GM19372 (cell line): ENCODE results near the gene CIAO2B.
"Not testable (repeated sequence)": the region's sequence is repeated elsewhere in the genome, so short reads cannot be mapped to it uniquely, and the experiment has no call there.

Source experiments
- ATAC-seq: cut with Tn5 transposase; IDR thresholded peaks from one replicate; pipeline ENCODE4 v1.9.1; 2021; ENCODE audit warnings: mild to moderate bottlenecking, low read depth, moderate library complexity; ENCODE audit not compliant: unreplicated experiment

The CIAO2B gene

DNA sequence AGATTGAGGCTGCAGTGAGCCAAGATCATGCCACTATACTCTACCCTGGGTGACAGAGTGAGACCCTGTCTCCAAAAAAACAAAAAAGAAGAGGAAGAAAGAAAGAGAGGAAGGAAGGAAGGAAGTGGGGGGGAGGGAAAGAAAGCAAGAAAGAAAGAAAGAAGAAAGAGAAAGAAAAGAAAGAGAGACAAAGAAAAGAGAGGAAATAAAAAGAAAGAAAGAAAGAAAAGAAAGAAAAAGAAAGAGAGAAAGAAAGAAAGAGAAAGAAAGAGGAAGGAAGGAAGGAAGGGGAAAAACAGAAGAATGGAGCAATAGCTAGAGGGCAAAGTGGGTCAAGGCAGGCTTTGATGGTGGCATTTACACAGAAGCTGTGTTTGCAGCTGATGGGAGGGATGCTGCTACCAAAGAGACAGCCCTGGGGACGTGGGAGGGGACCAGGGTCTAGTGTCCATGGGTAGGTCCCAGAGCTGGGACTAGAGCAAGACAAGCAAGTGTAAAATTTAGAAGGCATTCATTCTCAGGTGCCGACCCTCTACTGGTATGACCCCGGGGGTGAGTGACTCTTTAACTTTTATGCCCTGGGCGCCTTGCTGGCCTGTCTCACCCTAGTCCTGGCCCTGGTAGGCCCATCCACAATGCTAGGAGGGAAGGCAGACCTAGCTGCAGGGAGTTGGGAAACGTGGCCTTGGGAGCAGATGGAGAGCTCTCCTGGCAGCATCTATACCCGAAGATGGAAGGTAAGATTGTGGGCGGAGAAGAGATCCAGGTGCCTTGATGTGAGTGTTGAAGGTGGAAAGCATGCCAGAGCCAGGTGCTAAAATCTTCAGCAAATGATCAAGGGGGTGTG lies 24.9 kb upstream of the CIAO2B start:
- no peak for ATAC-seq

DNA sequence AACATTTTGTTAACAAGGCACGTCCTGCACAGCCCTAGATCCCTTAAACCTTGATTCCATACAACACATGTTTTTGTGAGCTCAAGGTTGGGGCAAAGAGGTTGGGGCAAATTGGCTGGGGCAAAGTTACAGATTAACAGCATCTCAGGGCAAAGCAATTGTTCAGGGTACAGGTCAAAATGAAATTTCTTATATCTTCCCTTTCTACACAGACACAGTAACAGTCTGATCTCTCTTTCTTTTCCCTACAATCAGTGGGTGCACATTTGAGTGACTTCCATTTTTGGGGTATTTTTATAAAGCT lies 21.9 kb upstream of the CIAO2B start:
- ATAC-seq: not testable (repeated sequence)

DNA sequence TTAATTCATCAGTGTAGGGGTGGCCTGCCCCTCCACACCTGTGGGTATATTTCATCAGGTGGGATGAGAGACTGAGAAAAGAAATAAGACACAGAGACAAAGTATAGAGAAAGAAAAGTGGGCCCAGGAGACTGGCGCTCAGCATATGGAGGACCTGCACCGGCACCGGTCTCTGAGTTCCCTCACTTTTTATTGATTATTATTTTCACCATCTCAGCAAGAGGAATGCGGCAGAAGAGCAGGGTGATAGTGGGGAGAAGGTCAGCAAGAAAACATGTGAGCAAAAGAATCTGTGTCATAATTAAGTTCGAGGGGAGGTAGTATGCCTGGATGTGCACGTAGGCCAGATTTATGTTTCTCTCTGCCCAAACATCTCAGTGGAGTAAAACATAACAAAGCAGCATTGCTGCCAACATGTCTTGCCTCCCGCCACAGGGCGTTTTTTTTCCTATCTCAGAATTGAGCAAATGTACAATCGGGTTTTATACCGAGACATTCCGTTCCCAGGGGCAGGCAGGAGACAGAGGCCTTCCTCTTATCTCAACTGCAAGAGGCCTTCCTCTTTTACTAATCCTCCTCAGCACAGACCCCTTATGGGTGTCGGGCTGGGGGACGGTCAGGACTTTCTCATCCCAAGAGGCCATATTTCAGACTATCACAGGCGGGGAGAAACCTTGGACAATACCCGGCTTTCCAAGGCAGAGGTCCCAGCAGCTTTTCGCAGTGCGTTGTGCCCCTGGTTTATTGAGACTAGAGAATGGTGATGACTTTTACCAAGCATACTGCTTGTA lies 21.4 kb upstream of the CIAO2B start:
- not testable (repeated sequence) for ATAC-seq

DNA sequence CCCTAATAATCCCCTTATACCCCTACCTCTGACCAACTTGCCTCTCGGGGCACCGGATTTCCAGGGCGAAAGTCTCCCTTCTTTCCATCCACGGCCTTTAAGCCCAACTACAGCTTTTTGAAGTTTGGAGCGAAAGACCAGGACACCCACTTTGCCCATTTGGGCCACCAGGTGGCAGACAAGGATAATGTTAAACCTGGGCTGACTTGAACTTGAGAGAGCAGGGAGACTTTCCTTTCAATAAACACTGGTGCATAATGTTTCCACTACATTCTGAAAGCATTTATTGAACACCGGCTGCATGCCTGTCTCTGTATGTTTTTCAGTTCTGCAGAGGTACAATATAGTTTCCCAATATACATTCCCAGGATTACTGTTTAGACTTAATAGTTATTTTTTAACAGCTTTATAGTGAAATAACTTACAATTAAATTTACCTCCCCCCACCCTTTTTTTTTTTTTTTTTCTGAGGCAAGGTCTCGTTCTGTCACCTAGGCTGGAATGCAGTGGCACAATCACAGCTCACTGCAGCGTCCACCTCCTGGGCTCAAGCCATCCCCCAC lies 20.0 kb upstream of the CIAO2B start:
- ATAC-seq: no peak

DNA sequence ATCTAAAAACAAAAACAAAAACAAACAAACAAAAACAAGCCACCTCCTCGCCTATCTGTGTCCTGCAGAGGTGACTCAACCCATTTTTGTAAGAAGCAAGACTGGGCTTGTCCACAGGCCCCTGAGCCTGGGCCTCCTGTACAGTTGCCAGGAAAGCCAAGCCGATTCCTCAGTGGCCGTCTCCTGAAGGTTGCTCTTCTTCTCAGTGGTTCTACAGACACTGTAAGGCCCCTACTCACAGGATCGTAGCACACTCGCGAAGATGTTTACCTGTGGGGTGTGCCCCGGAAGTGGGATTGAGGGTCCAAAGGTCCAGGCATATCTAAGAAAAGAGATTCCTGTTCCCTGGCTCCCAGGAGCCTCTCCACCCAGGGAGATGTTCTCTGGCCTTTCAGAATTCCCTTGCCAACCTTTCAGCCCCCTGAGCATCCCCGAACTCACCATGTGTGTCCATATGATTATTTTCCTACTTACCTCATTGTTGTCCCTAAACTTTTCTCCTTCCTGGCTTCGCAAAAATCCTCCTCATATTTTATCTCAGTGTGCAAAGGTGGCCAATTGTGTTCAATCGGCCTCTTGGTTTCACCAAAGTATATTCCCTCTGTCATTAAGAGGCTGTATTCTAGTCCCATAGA lies 19.4 kb upstream of the CIAO2B start:
- ATAC-seq: no peak

DNA sequence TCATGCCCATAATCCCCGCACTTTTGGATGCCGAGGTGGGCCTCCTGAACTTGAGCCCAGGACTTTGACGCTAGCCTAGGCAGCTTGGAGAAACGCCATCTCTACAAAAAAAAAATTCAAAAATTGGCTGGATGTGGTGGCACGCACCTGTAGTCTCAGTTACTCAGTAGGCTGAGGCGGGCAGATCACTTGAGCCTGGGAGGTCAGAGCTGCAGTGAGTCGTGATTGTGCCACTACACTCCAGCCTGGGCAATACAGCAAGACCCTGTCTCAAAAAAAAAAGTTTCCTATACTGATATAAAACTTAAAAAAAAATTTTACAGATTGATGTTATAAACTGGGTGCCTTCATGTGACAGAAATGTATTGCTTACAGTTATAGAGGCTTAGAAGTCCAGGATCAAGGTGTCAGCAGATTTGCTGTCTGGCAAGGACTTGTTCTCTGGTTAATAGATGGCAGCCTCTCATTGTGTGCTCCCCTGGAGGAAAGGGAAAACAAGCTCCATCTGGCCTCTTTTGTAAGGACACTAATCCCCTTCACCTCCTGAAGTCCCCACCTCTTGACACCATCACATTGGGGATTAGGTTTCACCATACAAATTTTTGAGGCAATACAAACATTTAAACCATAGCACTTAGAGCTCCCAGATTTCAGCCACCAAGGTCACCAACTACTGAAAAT lies 18.4 kb upstream of the CIAO2B start:
- ATAC-seq: no peak

DNA sequence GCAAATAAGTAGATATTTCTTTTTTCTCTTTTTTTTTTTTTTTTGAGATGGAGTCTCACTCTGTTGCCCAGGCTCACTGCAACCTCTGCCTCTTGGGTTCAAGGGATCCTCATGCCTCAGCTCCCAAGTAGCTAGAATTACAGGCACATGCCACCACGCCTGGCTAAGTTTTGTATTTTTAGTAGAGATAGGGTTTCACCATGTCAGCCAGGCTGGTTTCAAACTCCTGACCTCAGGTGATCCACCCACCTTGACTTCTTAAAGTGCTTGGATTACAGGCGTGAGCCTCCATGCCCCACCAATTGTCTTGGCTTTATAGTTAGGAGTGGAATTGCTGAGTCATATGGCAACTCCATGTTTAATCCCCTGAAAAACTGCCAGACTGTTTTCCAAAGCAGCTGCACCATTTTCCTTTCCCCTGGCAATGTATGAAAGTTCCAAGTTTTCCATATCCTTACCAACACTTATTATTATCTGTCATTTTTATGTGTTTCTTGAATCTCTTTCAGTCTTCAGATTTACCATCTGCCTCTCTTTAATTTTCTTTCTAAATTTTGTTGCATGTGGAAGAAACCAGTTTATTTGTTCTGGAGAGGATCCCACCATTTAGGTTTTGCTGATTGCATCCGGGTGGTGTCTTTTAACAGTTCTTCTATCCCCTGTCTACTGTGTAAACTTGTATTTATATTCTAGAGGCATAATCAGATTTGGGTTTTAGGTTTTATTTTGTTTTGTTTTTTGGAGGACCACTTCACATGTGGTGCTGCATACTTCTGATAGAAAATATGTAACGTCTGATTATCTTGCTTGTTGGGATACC lies 17.0 kb upstream of the CIAO2B start:
- no peak for ATAC-seq

DNA sequence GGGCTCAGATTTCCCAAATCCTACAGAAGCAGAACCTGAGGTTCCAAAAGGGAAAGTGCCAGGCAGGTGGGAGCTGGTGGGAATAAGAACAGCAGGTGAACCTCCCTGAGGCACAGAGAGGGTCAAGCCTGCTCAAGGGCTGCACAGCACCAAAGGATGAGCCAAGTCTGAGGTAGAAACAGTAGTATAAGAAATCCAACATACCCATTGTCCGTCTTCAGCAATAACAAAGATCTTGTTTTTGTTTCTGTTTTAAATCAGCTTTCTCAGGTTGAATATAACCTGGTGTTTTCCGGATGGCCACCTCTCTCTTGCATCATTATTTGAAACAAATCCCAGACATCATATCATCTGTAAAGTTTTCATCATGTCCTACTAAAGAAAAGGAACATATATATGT lies 16.2 kb upstream of the CIAO2B start:
- ATAC-seq: no peak

DNA sequence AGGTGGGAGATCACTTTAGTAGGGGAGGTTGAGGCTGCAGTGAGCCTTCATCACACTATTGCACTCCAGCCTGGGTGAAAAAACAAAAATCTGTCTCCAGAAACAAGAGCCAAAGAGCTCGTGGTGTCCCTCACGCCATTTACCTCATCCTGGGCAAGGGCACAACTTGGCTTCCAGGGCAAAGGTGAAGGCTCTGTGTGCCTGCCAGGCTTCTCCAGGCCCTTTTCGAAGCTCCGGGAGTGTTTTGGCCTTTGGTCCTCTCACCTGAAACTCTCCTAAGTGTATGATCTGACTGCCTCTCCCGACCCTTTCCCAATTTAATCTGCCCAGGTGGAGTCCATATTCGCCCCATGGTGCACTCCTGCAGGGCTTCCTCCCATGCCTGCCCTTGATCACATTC lies 15.3 kb upstream of the CIAO2B start:
- no peak for ATAC-seq

DNA sequence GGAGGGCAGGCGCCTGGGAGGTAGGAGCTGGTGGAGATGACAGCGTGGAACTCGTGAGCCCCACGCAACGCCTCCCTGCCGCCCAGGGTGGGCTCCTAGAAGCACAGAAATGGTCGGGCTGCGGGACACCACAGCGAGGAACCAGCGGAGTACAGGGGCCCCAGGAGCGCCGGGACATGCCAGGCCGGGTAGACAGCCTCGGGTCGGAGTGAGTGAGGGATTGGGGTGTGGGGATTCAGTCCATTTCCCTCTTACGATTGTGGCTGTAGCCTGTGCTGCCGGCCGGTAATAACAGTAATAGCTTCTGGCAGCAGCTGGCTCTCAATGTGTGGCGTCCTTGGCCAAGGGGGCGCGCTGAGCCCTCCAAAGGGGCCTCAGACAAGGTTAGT lies 14.6 kb upstream of the CIAO2B start:
- ATAC-seq: no peak

DNA sequence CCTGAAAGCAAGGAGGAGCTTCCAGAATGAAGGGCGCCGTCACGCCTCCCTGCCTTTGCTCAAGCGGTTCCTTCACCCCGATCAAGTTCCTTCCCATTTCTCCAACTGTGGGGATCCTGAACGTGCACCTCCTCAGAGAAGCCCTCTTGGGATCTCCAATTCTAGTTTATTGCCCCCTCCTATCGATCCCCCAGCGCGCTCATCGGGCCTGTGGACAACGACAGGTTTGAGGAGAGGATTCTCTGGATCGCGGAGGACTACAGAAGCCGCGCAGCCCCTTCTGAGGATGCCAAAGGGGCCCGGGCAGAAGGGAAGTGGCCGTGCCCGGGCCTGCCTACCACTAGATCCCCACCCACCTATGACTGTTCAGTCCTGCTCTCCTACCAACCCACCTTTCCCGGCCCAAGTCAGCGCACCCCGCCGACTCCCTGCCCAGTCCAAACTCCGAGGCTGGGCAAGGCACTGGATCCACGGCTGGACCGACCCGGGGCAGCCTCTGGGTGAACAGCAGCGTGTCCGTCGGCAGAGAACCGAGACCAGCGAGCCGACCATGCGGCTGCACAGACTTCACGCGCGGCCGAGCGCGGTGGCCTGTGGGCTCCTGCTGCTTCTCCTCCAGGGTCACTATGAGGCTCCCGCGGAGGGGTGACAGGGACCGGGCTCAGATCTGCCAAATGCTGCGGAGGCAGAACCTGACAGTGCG lies 14.1 kb upstream of the CIAO2B start:
- no peak for ATAC-seq

DNA sequence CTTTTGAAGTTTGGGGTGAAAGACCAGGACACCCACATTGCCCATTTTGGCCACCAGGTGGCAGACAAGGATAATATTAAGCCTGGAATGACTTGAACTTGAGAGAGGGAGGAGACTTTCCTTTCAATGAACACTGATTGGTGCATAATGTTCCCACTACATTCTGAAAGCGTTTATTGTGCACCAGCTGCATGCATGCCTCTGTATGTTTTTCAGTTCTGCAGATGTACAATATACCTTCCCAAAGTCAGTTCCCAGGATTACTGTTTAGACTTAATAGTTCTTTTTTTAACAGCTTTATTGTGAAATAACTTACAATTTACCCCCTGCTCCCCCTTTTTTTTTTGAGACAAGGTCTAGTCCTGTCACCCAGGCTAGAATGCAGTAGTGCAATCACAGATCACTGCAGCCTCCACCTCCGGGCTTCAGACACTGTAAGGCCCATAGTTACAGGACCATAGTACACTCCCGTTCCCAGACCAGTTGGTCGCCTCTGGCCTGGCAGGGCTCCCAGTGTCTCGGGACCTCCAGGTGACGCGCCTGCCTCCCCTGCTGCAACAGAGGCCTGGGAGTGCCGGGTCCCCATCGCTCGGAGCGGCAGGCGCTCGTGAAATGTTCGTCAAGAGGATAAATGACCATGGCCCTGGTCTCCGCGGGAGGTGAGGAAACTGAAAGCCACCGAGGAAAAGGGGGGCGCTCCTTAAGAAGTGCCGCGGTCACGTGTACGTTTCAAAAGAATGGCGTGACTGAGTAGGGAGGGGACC lies 13.3 kb upstream of the CIAO2B start:
- peak; percentile 60 for ATAC-seq

DNA sequence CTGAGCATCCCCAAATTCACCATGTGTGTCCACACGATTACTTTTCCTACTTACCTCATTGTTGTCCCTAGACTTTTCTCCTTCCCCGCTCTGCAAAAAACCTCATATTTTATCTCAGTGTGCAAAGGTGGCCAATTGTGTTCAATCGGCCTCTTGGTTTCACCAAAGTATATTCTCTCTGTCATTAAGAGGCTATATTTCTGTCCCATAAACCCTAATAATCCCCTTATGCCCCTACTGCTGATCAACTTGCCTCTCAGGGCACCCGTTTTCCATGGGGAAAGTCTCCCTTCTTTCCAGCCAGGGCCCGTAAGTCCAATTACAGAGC lies 12.7 kb upstream of the CIAO2B start:
- ATAC-seq: no peak

DNA sequence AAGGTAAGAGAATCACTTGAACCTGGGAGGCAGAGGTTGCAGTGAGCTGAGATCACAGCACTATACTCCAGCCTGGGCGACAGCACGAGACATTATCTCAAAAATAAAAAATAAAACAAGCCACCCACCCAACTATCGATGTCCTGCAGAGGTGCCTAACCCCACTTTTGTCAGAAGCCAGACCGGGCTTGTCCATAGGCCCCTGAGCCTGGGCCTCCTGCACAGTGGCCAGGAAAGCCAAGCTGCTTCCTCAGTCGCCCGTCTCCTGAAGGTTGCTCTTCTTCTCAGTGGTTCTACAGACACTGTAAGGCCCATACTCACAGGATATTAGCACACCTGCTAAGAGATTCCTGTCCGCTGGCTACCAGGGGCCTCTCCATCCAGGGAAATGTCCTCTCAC lies 12.3 kb upstream of the CIAO2B start:
- ATAC-seq: no peak

DNA sequence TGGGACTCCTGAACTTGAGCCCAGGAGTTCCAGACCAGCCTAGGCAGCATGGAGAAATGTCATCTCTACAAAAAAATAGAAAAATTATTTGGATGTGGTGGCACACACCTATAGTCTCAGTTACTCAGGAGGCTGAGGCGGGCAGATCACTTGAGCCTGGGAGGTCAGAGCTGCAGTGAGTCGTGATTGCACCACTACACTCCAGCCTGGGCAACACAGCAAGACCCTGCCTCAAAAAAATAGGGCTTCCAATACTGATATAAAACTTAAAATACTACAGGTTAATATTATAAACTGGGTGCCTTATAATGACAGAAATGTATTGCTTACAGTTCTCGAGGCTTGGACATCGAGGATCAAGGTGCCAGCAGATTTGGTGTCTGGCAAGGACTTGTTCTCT lies 11.7 kb upstream of the CIAO2B start:
- ATAC-seq: no peak

DNA sequence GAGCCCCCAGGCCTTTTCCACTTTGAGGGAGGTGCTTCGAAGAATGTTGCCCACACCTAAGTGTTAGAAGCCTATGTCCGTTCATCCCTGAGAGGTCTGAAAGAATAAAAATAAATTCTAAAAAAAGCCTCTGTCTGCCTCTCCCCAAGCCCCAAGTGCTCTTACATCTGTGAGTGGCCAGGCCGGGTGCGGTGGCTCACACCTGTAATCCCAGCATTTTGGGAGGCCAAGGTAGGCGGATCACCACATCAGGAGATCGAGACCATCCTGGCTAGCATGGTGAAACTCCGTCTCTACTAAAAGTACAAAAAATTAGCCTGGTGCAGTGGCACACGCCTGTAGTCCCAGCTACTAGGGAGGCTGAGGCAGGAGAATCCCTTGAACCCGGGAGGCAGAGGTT lies 10.8 kb upstream of the CIAO2B start:
- ATAC-seq: not testable (repeated sequence)

DNA sequence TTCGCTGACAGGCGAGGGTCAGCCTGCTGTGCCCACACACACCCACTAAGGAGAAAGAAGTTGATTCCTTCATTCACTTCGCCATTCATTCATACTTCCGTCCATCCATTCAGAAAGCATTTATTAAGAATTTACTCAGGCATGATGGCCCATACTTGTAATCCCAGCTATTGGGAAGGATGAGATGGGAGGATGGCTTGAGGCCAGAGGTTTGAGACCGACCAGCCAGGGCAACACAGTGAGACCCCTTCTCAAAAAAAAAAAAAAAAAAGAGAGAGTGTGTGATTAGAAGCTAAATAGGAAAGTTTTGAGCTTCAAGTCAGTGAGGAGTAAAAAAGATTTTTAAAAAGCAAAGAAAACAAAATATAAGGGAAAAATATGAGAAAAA lies 9.8 kb upstream of the CIAO2B start:
- ATAC-seq: no peak

DNA sequence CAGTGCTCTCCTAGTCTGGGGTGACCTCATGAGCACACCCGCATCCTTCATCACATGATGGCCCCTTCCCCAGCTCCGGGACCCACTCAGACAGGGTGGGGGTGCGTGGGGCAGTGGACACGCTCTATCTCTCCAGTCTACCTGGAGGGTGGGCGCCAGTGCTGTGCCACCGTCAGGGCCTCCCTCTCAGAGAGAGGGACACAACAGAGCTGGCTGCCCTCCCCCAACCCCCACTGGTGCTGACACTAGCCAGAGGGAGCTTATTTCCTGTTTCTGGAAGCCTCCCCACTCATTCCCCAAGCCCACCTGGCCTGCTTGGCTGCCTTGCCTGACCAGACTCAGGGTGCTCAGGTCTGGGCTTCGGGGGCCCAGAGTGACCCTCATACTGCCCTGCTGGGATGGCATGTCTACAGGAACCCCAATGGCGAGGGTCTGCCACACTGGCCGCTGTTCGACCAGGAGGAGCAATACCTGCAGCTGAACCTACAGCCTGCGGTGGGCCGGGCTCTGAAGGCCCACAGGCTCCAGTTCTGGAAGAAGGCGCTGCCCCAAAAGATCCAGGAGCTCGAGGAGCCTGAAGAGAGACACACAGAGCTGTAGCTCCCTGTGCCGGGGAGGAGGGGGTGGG lies 9.3 kb upstream of the CIAO2B start:
- ATAC-seq: no peak
